HepG2 (cell line): ENCODE measurements around the gene JAG1. TPM values are rescaled to one million over a fixed set of nuclear protein-coding genes. Genes with fewer than 3 reads are reported as not detected.

ENCODE experiments used
- AGO1 ChIP-seq: fragments of 200-400 bp; formaldehyde crosslinking; IDR thresholded peaks from 2 replicates; pipeline ENCODE4 v1.6.1; 2017; ENCODE audit warnings: mild to moderate bottlenecking, low read depth, low read length, moderate library complexity; ENCODE audit not compliant: poor library complexity, severe bottlenecking
- BRF2 ChIP-seq: sonication (generic); formaldehyde crosslinking; IDR thresholded peaks from 2 replicates; pipeline ENCODE4 v1.8.1; 2022; ENCODE audit warnings: mild to moderate bottlenecking, missing genetic modification reagents
- CTCF ChIP-seq: sonication (generic); formaldehyde crosslinking; IDR thresholded peaks from 2 replicates; pipeline ENCODE4 v1.5.0; 2020; ENCODE audit warnings: mild to moderate bottlenecking, missing genetic modification reagents, moderate library complexity
- FOSL1 ChIP-seq: sonication (generic); formaldehyde crosslinking; IDR thresholded peaks from 2 replicates; pipeline ENCODE4 v1.9.0; 2021; ENCODE audit warnings: missing genetic modification reagents, borderline replicate concordance
- FOXM1 ChIP-seq: sonication (generic); formaldehyde crosslinking; IDR thresholded peaks from 2 replicates; pipeline ENCODE4 v1.5.0; 2020; ENCODE audit warnings: missing genetic modification reagents
- GTF3A ChIP-seq: sonication (generic); formaldehyde crosslinking; conservative IDR thresholded peaks from 2 replicates; pipeline ENCODE4 v1.4.0; 2020; ENCODE audit warnings: mild to moderate bottlenecking, missing genetic modification reagents
- HNRNPL ChIP-seq: fragments of 200-400 bp; formaldehyde crosslinking; IDR thresholded peaks from 2 replicates; pipeline ENCODE4 v1.6.1; 2017; ENCODE audit warnings: mild to moderate bottlenecking, low read depth, low read length
- KLF9 ChIP-seq: IDR thresholded peaks from 2 replicates; pipeline ENCODE4 v1.6.1; 2016; ENCODE audit warnings: low read depth
- MEF2D ChIP-seq: sonication (generic); formaldehyde crosslinking; IDR thresholded peaks from 2 replicates; pipeline ENCODE4 v1.5.1; 2020; ENCODE audit warnings: mild to moderate bottlenecking, missing genetic modification reagents
- MXD3 ChIP-seq: IDR thresholded peaks from 2 replicates; pipeline ENCODE4 v1.6.1; 2016; ENCODE audit warnings: mild to moderate bottlenecking, missing biosample characterization, missing genetic modification reagents
- NCOR1 ChIP-seq: fragments of 200-600 bp; sonication (generic); IDR thresholded peaks from 2 replicates; pipeline ENCODE4 v1.7.0; 2017; ENCODE audit warnings: antibody characterized with exemption, low read length, borderline replicate concordance
- NFE2L2 ChIP-seq: fragments of 150-350 bp; IDR thresholded peaks from 2 replicates; pipeline ENCODE4 v1.6.1; 2014; ENCODE audit warnings: low read length
- REL ChIP-seq: sonication (generic); formaldehyde crosslinking; conservative IDR thresholded peaks from 2 replicates; pipeline ENCODE4 v1.8.0; 2022; ENCODE audit warnings: mild to moderate bottlenecking, missing genetic modification reagents, moderate library complexity
- SIX4 ChIP-seq: sonication (generic); formaldehyde crosslinking; IDR thresholded peaks from 2 replicates; pipeline ENCODE4 v1.4.0; 2020; ENCODE audit warnings: missing genetic modification reagents
- SOX6 ChIP-seq, 2 experiments: fragments of 450-650 bp in 1 of 2; sonication (generic) in 1 of 2; formaldehyde crosslinking in 1 of 2; IDR thresholded peaks; 2 replicates each; pipeline versions ENCODE4 v1.4.0 to v1.6.1; 2017 to 2020; ENCODE audit warnings: antibody characterized with exemption in 1 of 2, mild to moderate bottlenecking in 1 of 2, missing genetic modification reagents in 1 of 2
- SRSF9 ChIP-seq: fragments of 200-400 bp; formaldehyde crosslinking; IDR thresholded peaks from 2 replicates; pipeline ENCODE4 v1.6.1; 2018; ENCODE audit warnings: borderline replicate concordance, mild to moderate bottlenecking, low read depth, low read length; ENCODE audit not compliant: insufficient read depth, poor library complexity, severe bottlenecking
- YEATS2 ChIP-seq: sonication (generic); formaldehyde crosslinking; IDR thresholded peaks from 2 replicates; pipeline ENCODE4 v1.4.0; 2020; ENCODE audit warnings: missing genetic modification reagents, borderline replicate concordance
- ZFP90 ChIP-seq: sonication (generic); formaldehyde crosslinking; IDR thresholded peaks from 2 replicates; pipeline ENCODE4 v1.8.0; 2022; ENCODE audit warnings: missing genetic modification reagents, mild to moderate bottlenecking, inconsistent platforms, borderline replicate concordance
- ZNF292 ChIP-seq: sonication (generic); formaldehyde crosslinking; IDR thresholded peaks from 2 replicates; pipeline ENCODE4 v1.8.1; 2022; ENCODE audit warnings: mild to moderate bottlenecking, low read depth, missing genetic modification reagents, borderline replicate concordance
- ZNF549 ChIP-seq: sonication (generic); formaldehyde crosslinking; IDR thresholded peaks from 2 replicates; pipeline ENCODE4 v1.5.0; 2020; ENCODE audit warnings: missing genetic modification reagents
- ZNF576 ChIP-seq: sonication (generic); formaldehyde crosslinking; IDR thresholded peaks from 2 replicates; pipeline ENCODE4 v1.4.0; 2020; ENCODE audit warnings: mild to moderate bottlenecking, missing genetic modification reagents
- ZNF614 ChIP-seq: IDR thresholded peaks from 2 replicates; pipeline ENCODE4 v1.6.1; 2018; ENCODE audit warnings: missing biosample characterization, missing genetic modification reagents, inconsistent platforms, borderline replicate concordance
- ZNF678 ChIP-seq: sonication (generic); formaldehyde crosslinking; IDR thresholded peaks from 2 replicates; pipeline ENCODE4 v1.4.0; 2020; ENCODE audit warnings: mild to moderate bottlenecking, missing genetic modification reagents
- ZNF781 ChIP-seq: sonication (generic); formaldehyde crosslinking; IDR thresholded peaks from 2 replicates; pipeline ENCODE4 v1.5.1; 2020; ENCODE audit warnings: borderline replicate concordance, mild to moderate bottlenecking, missing genetic modification reagents; ENCODE audit errors: not compliant biosample characterization
- ZNF784 ChIP-seq: sonication (generic); formaldehyde crosslinking; IDR thresholded peaks from 2 replicates; pipeline ENCODE4 v1.5.1; 2020; ENCODE audit warnings: missing genetic modification reagents, mild to moderate bottlenecking, borderline replicate concordance
- polyA plus RNA-seq, 8 experiments: library from polyadenylated mRNA; depleted of rRNA in 3 of 8; stranded (reverse) in 7 of 8; unstranded in 1 of 8; fragments of >200 nt; fragmentation: Illumina TruSeq in 4 of 8; extraction: Trizol in 4 of 8; gene quantifications; 2 replicates each; pipeline versions ENCODE4 v1.2.1 to v1.2.3, GENCODE V29; 2011 to 2016; ENCODE audit warnings: low read depth in 4 of 8, missing spikeins in 1 of 8, mixed read lengths in 1 of 8; ENCODE audit not compliant: insufficient read depth in 1 of 8
- total RNA-seq, 5 experiments: library from RNA; depleted of rRNA; stranded (reverse); fragments of >200 nt; fragmentation: Illumina TruSeq; extraction: Trizol; gene quantifications; 2 replicates each; pipeline ENCODE4 v1.2.3, GENCODE V29; 2016; ENCODE audit warnings: low read depth in 1 of 5

The JAG1 gene
- total and polyA plus RNA-seq, 2 of the 13 experiments (the other 11 are each of a cell fraction or from before 2014, with no cell fraction given), result 47.1 to 56.3 TPM

- TF ChIP-seq ZNF614 (peak; percentile 29; the same call in 1 of the 2 replicates), HNRNPL (0 out of 2 replicates have a peak, but pooled peaks have one; percentile 72), CTCF (CRISPR knock-in tag) (peak; percentile 29), ZNF576 (CRISPR knock-in tag) (no peak), ZNF549 (no peak), ZFP90 (CRISPR knock-in tag) (peak; percentile 23; the same call in 1 of the 2 replicates), ZNF784 (CRISPR knock-in tag) (no peak), NCOR1 (peak; percentile 11; the same call in 1 of the 2 replicates), FOSL1 (0 out of 2 replicates have a peak, but pooled peaks have one; percentile 3), NFE2L2 (no peak), MEF2D (CRISPR knock-in tag) (no peak), BRF2 (CRISPR knock-in tag) (peak; percentile 41; the same call in 1 of the 2 replicates), YEATS2 (CRISPR knock-in tag) (no peak; the same call in 1 of the 2 replicates), AGO1 (peak; percentile 41), ZNF292 (CRISPR knock-in tag) (no peak), MXD3 (CRISPR knock-in tag) (0 out of 2 replicates have a peak, but pooled peaks have one; percentile 5), REL (CRISPR knock-in tag) (0 out of 2 replicates have a peak, but pooled peaks have one; percentile 37), SIX4 (CRISPR knock-in tag) (no peak), ZNF781 (CRISPR knock-in tag) (no peak), GTF3A (peak; percentile 83), SOX6 (IDR thresholded peaks at IDR 0.05) (no peak), SOX6 (CRISPR knock-in tag; IDR thresholded peaks at IDR 0.05) (peak; percentile 4), SRSF9 (no peak), FOXM1 (CRISPR knock-in tag) (no peak), ZNF678 (CRISPR knock-in tag) (peak; percentile 85; the same call in 1 of the 2 replicates), KLF9 (no peak)
Observed at GRCh38 chr20:10671919-10672623, 1.7 kb downstream of the JAG1 start (continued).
